Activated CD8-positive, alpha-beta memory T cell treated with anti-CD3 and anti-CD28 coated beads, Interleukin-2, amount 50 U/mL, for 24 hours (primary cell): Measurements from ENCODE around the gene CFAP73.
"Not testable (repeated sequence)": the region's sequence is repeated elsewhere in the genome, so short reads cannot be mapped to it uniquely, and the experiment has no call there.

Source experiments
- DNase-seq: peaks from one replicate; pipeline ENCODE4 v3.0.0-alpha.2; 2020; ENCODE audit errors: extremely low read depth

The CFAP73 gene

GRCh38 chr12:113141716-113142115 is 7.8 kb upstream of the CFAP73 start:
- not testable (repeated sequence) for DNase-seq

GRCh38 chr12:113142173-113142885 is 7.2 kb upstream of the CFAP73 start:
- DNase-seq: no peak

GRCh38 chr12:113142886-113143332 is 6.6 kb upstream of the CFAP73 start:
- DNase-seq: no peak

GRCh38 chr12:113143959-113144358 is 5.6 kb upstream of the CFAP73 start:
- DNase-seq: no peak

- no peak for DNase-seq
Measured at GRCh38 chr12:113144806-113145205, 4.7 kb upstream of the CFAP73 start.

GRCh38 chr12:113145720-113146551 is 3.6 kb upstream of the CFAP73 start:
- no peak for DNase-seq

- no peak for DNase-seq
Measured at GRCh38 chr12:113146999-113147398, 2.5 kb upstream of the CFAP73 start.

- DNase-seq: no peak
Measured at GRCh38 chr12:113151655-113152054, 2.1 kb downstream of the CFAP73 start.

GRCh38 chr12:113152196-113152834 is 2.8 kb downstream of the CFAP73 start:
- DNase-seq: no peak

GRCh38 chr12:113152835-113153814 is 3.6 kb downstream of the CFAP73 start:
- no peak for DNase-seq

GRCh38 chr12:113154351-113154973 is 4.9 kb downstream of the CFAP73 start:
- DNase-seq: no peak

GRCh38 chr12:113155060-113155459 is 5.5 kb downstream of the CFAP73 start:
- DNase-seq: no peak

GRCh38 chr12:113155646-113156045 is 6.1 kb downstream of the CFAP73 start:
- DNase-seq: no peak

GRCh38 chr12:113157218-113157859 is 7.8 kb downstream of the CFAP73 start:
- DNase-seq: no peak

- no peak for DNase-seq
Measured at GRCh38 chr12:113158439-113159203, 9.1 kb downstream of the CFAP73 start.

GRCh38 chr12:113159937-113160336 is 10.4 kb downstream of the CFAP73 start:
- no peak for DNase-seq

- DNase-seq: no peak
Measured at GRCh38 chr12:113161415-113162016, 12.0 kb downstream of the CFAP73 start.

- DNase-seq: no peak
Measured at GRCh38 chr12:113162102-113163029, 12.8 kb downstream of the CFAP73 start.
